K562 (cell line): ENCODE results near the gene HMG20B. TPM values are rescaled to one million over a fixed set of nuclear protein-coding genes. Genes with fewer than 3 reads are reported as not detected.
A peak's percentile ranks its signal among the peaks of the same experiment; 100 is the strongest.

Experiments
- ATAC-seq: fragments of 200-7000 bp; cut with Tn5 transposase; 3 replicates; pipeline ENCODE4 v1.9.1; 2020; ENCODE audit warnings: moderate library complexity
- BruUV-seq: library from RNA; stranded (reverse); fragments of 400-500 nt; replicated peaks from 2 replicates; lab custom pipeline; 2021; lab: Mats Ljungman, UMichigan
- CTCF ChIA-PET: fragments of 300-600 bp; formaldehyde crosslinking; extraction: SDS; loops from one replicate; lab custom pipeline; 2021; ENCODE audit warnings: low intra/inter-chr PET ratio; lab: Yijun Ruan, JAX
- POLR2A ChIA-PET: fragments of 300-600, 350-650 bp; sonication (Branson Sonifier 250); formaldehyde crosslinking; extraction: SDS; loops from one replicate; lab custom pipeline; 2021; ENCODE audit warnings: antibody characterized with exemption, inconsistent platforms; lab: Yijun Ruan, JAX
- DNase-seq, 4 experiments: peaks; one replicate each; pipeline versions ENCODE4 v3.0.0 to v3.0.0-alpha.2; 2011 to 2018; ENCODE audit warnings: low spot score in 3 of 4, mixed read lengths in 3 of 4; ENCODE audit errors: extremely low read depth in 1 of 4
- FAIRE-seq: peaks from 2 replicates; lab custom pipeline; 2011; peaks lifted over from hg19 to GRCh38; lab: Jason Lieb, UNC
- H2AFZ ChIP-seq: 2 replicates; pipeline ENCODE4 v1.6.0; 2011; ENCODE audit warnings: low read depth, low read length, control low read depth, inconsistent platforms
- H3K27ac ChIP-seq: fragments of 200-600 bp; 3 replicates; pipeline ENCODE4 v1.8.0; 2011; ENCODE audit warnings: low read depth, mild to moderate bottlenecking, control low read depth, inconsistent platforms, low read length, moderate library complexity, mixed read lengths; ENCODE audit errors: extremely low read depth
- H3K27me3 ChIP-seq, 2 experiments: fragments of 300-600 bp in 1 of 2; 2 replicates in 1 of 2; 3 replicates in 1 of 2; pipeline versions ENCODE4 v1.6.0 to v1.8.0; 2011; ENCODE audit warnings: inconsistent platforms in 2 of 2, low read length in 2 of 2, mild to moderate bottlenecking in 1 of 2, mixed read lengths in 1 of 2, moderate library complexity in 1 of 2; ENCODE audit not compliant: control insufficient read depth in 2 of 2, insufficient read depth in 2 of 2
- H3K36me3 ChIP-seq: fragments of 300-600 bp; 3 replicates; pipeline ENCODE4 v1.8.0; 2011; ENCODE audit warnings: mild to moderate bottlenecking, low read length, inconsistent platforms; ENCODE audit not compliant: control insufficient read depth, insufficient read depth
- H3K4me1 ChIP-seq, 2 experiments: fragments of 200-600 bp in 1 of 2; replicated peaks in 1 of 2; 2 replicates in 1 of 2; 3 replicates in 1 of 2; pipeline versions ENCODE4 v1.5.1 to v1.8.0; 2011; ENCODE audit warnings: inconsistent platforms in 2 of 2, low read length in 2 of 2, mild to moderate bottlenecking in 1 of 2, mixed read lengths in 1 of 2, moderate library complexity in 1 of 2; ENCODE audit not compliant: control insufficient read depth in 2 of 2, insufficient read depth in 2 of 2
- H3K4me2 ChIP-seq: 2 replicates; pipeline ENCODE4 v1.6.1; 2011; ENCODE audit warnings: low read length, control low read depth, inconsistent platforms, mixed read lengths; ENCODE audit not compliant: insufficient read depth
- H3K4me3 ChIP-seq: fragments of 200-600 bp; sonication (generic), shearing (Covaris generic); 2 replicates; pipeline ENCODE4 v1.5.1; 2016; ENCODE audit warnings: control low read depth, inconsistent platforms
- H3K79me2 ChIP-seq: fragments of 200-600 bp; 3 replicates; pipeline ENCODE4 v1.8.0; 2011; ENCODE audit warnings: low read length, inconsistent platforms; ENCODE audit not compliant: control insufficient read depth, insufficient read depth
- H3K9ac ChIP-seq, 2 experiments: 2 replicates each; pipeline versions ENCODE4 v1.6.0 to v1.6.1; 2011; ENCODE audit warnings: low read depth in 2 of 2, low read length in 2 of 2, control low read depth in 1 of 2, inconsistent platforms in 1 of 2, mild to moderate bottlenecking in 1 of 2, mixed read lengths in 1 of 2; ENCODE audit not compliant: insufficient read depth in 1 of 2
- H3K9me1 ChIP-seq: one replicate; pipeline ENCODE4 v1.6.0; 2011; ENCODE audit warnings: inconsistent platforms, mild to moderate bottlenecking, low read length, moderate library complexity; ENCODE audit not compliant: control insufficient read depth, insufficient read depth
- H3K9me3 ChIP-seq: replicated peaks from 2 replicates; pipeline ENCODE4 v1.5.1; 2011; ENCODE audit warnings: low read depth, low read length, inconsistent platforms; ENCODE audit not compliant: control insufficient read depth, insufficient read depth
- H4K20me1 ChIP-seq: replicated peaks from 2 replicates; pipeline ENCODE4 v1.6.1; 2011; ENCODE audit warnings: low read length, inconsistent platforms, mixed read lengths; ENCODE audit not compliant: control insufficient read depth, insufficient read depth
- CEBPG ChIP-seq, 3 experiments: fragments of 200-800 bp in 1 of 3; sonication (Bioruptor generic) in 1 of 3; sonication (generic) in 1 of 3; formaldehyde crosslinking in 1 of 3; IDR thresholded peaks in 2 of 3; conservative IDR thresholded peaks in 1 of 3; 2 replicates each; pipeline versions ENCODE4 v1.6.1 to v1.8.0; 2016 to 2022; ENCODE audit warnings: missing compliant biosample characterization in 2 of 3, missing genetic modification characterization in 2 of 3, mild to moderate bottlenecking in 1 of 3, missing genetic modification reagents in 1 of 3
- CXXC5 ChIP-seq: fragments of 250-450 bp; sonication (Bioruptor Pico); IDR thresholded peaks from 2 replicates; pipeline ENCODE4 v1.8.0; 2022; ENCODE audit warnings: inconsistent platforms, mild to moderate bottlenecking, moderate library complexity
- GABPB2 ChIP-seq: fragments of 250-450 bp; sonication (Bioruptor Pico); conservative IDR thresholded peaks from 2 replicates; pipeline ENCODE4 v1.5.1; 2021; ENCODE audit warnings: mild to moderate bottlenecking
- MITF ChIP-seq: IDR thresholded peaks from 2 replicates; pipeline ENCODE4 v1.6.1; 2014; ENCODE audit warnings: antibody characterized with exemption
- MXD1 ChIP-seq: fragments of 250-450 bp; sonication (Bioruptor Pico); IDR thresholded peaks from 2 replicates; pipeline ENCODE4 v1.8.0; 2021; ENCODE audit warnings: borderline replicate concordance, mild to moderate bottlenecking, moderate library complexity; ENCODE audit not compliant: poor library complexity, severe bottlenecking
- MYNN ChIP-seq, 2 experiments: sonication (generic); formaldehyde crosslinking in 1 of 2; IDR thresholded peaks; 2 replicates each; pipeline versions ENCODE4 v1.5.0 to v1.6.1; 2016 to 2020; ENCODE audit warnings: antibody characterized with exemption in 1 of 2, missing genetic modification reagents in 1 of 2
- NFE2L1 ChIP-seq: fragments of 450-650 bp; IDR thresholded peaks from 2 replicates; pipeline ENCODE4 v1.6.1; 2016; ENCODE audit warnings: missing genetic modification characterization, low read depth, mild to moderate bottlenecking, missing compliant biosample characterization, moderate library complexity, borderline replicate concordance
- POLR3G ChIP-seq: IDR thresholded peaks from 2 replicates; pipeline ENCODE4 v1.6.1; 2011; ENCODE audit not compliant: insufficient read length, insufficient replicate concordance; ENCODE audit errors: extremely low read depth
- SNRNP70 ChIP-seq: fragments of 200-400 bp; formaldehyde crosslinking; optimal IDR thresholded peaks from 2 replicates; pipeline ENCODE3; 2017; ENCODE audit warnings: low read depth, low read length
- SOX6 ChIP-seq: fragments of 450-650 bp; IDR thresholded peaks from 2 replicates; pipeline ENCODE4 v1.6.1; 2014; ENCODE audit warnings: mild to moderate bottlenecking
- TCF15 ChIP-seq: fragments of 250-450 bp; sonication (Bioruptor Pico); IDR thresholded peaks from 2 replicates; pipeline ENCODE4 v1.8.0; 2022; ENCODE audit warnings: moderate library complexity, mild to moderate bottlenecking, inconsistent platforms
- ZBTB7A ChIP-seq: IDR thresholded peaks from 2 replicates; pipeline ENCODE4 v1.6.1; 2011; ENCODE audit warnings: low read depth, mild to moderate bottlenecking, low read length, moderate library complexity, borderline replicate concordance; ENCODE audit not compliant: control insufficient read depth
- ZFP36 ChIP-seq: fragments of 150-350 bp; IDR thresholded peaks from 2 replicates; pipeline ENCODE4 v1.6.1; 2018; ENCODE audit warnings: low read length, low read depth; ENCODE audit not compliant: partially characterized antibody
- ZNF445 ChIP-seq: fragments of 250-450 bp; sonication (Bioruptor Pico); IDR thresholded peaks from 2 replicates; pipeline ENCODE4 v1.4.0; 2020; ENCODE audit warnings: low read depth, mild to moderate bottlenecking, moderate library complexity
- ZNF507 ChIP-seq: conservative IDR thresholded peaks from 2 replicates; pipeline ENCODE4 v1.6.1; 2017; ENCODE audit warnings: missing genetic modification characterization, missing compliant biosample characterization
- ZNF644 ChIP-seq: fragments of 200-800 bp; sonication (Bioruptor generic); IDR thresholded peaks from 2 replicates; pipeline ENCODE4 v1.6.1; 2016; ENCODE audit warnings: low read depth, missing genetic modification characterization, missing compliant biosample characterization
- ZNF695 ChIP-seq: fragments of 450-650 bp; formaldehyde crosslinking; IDR thresholded peaks from 2 replicates; pipeline ENCODE4 v1.4.0; 2020; ENCODE audit warnings: mild to moderate bottlenecking, moderate library complexity
- WGBS: fragments of 100-300 bp; shearing (Covaris generic); methylation state at CpG from one replicate; pipeline ENCODE4 v1.1.6; 2016; ENCODE audit warnings: low coverage, mixed read lengths; ENCODE audit not compliant: insufficient coverage; ENCODE audit errors: missing lambda C conversion rate; 5-methylcytosine and 5-hydroxymethylcytosine counted together
- in situ Hi-C: fragments of 300-500 bp; cut with MboI; formaldehyde crosslinking; loops from 4 replicates; pipeline ENCODE4 v1.15.0; 2018; ENCODE audit warnings: inconsistent platforms, mixed read lengths
- intact Hi-C: fragments of 100-400 bp; cut with micrococcal nuclease; formaldehyde crosslinking; loops from 2 replicates; pipeline ENCODE4 v1.14.2; 2022
- polyA plus RNA-seq, 8 experiments: library from polyadenylated mRNA; depleted of rRNA in 4 of 8; stranded (reverse) in 5 of 8; unstranded in 3 of 8; fragments of >200 nt; fragmentation: Nextera tagmentation in 2 of 8; fragmentation: Illumina TruSeq in 1 of 8; extraction: Ambion mirVana in 2 of 8; extraction: Trizol in 1 of 8; gene quantifications; 2 replicates each; pipeline versions ENCODE4 v1.2.1 to v1.2.3, GENCODE V29; 2011 to 2014; ENCODE audit warnings: inconsistent platforms in 1 of 8, missing spikeins in 1 of 8
- total RNA-seq, 7 experiments: library from RNA; depleted of rRNA in 6 of 7; stranded (reverse); fragments of >200 nt in 6 of 7; fragmentation: Illumina TruSeq in 2 of 7; extraction: Trizol in 2 of 7; gene quantifications; 2 replicates each; pipeline versions ENCODE4 v1.2.1 to v1.2.3, GENCODE V29; 2011 to 2021; ENCODE audit warnings: low replicate concordance in 1 of 7

HMG20B gene
- total and polyA plus RNA-seq, 9 of the 15 experiments (the other 6 are each of a cell fraction or from before 2014, with no cell fraction given) = 0.35 to 172 (median 38.6) TPM

GRCh38 chr19:3608079-3608641, 35.4 kb downstream of the HMG20B start (continued):
- no peak for TF ChIP-seq CEBPG (CRISPR knock-in tag; IDR thresholded peaks at IDR 0.05)
- no peak for TF ChIP-seq CEBPG (tag; conservative IDR thresholded peaks at IDR 0.05 in 1 of 2, IDR thresholded peaks at IDR 0.05 in 1 of 2)
- TF ChIP-seq MXD1 (CRISPR knock-in tag) = no peak
- peak; percentile 86 for TF ChIP-seq SOX6
- TF ChIP-seq GABPB2 (CRISPR knock-in tag) = no peak

GRCh38 chr19:3608750-3609322, 36.1 kb downstream of the HMG20B start:
- Histone ChIP-seq H3K27me3 (no peaks in the 10 kb centered on the region), H3K9me1 (no peaks in the 10 kb centered on the region), H3K79me2 (peaks cover 48% of the 10 kb centered on the region), H3K27ac (peak overlapping the region; percentile 98), H3K36me3 (peaks cover 49% of the 10 kb centered on the region), H3K4me2 (peak overlapping the region; percentile 91), H3K9ac (peak overlapping the region; percentile 87 to 92; a peak in 3 of 4 replicates), H3K9me3 (no peaks in the 10 kb centered on the region; the same call in 1 of the 2 replicates), H3K4me1 (peaks cover 42 to 98% of the 10 kb centered on the region in 2 experiments), H2AFZ (no peak overlapping the region; the same call in 1 of the 2 replicates), H3K4me3 (no peak overlapping the region), H4K20me1 (no peaks in the 10 kb centered on the region)
- DNase-seq (peak; percentile 49 to 88 (median 66)), ATAC-seq (peak; percentile 4; the same call in 2 of the 3 replicates), FAIRE-seq (no peak)
- ChIA-PET CTCF (no interaction called here), POLR2A (interaction anchor here (0.5 to 4.0 kb wide), 11 partner anchors 14 to 498 kb away, joined by 3 to 29 read pairs (median 4); partner anchors contain the start of gene MFSD12)
- intact Hi-C loops = loop anchor here (10.0 kb wide), 1 partner anchor 64 kb away; no protein-coding TSS in a partner anchor
- no TSS peak for BruUV-seq
- in situ Hi-C loops = no loop called here
- 34% methylated on average over 17 of the region's 21 CpGs for WGBS
- TF ChIP-seq ZNF445 (CRISPR knock-in tag) = no peak
- TF ChIP-seq ZNF644 (tag) = no peak
- TF ChIP-seq ZNF695 (CRISPR knock-in tag) = no peak
- no peak for TF ChIP-seq MYNN (IDR thresholded peaks at IDR 0.05)
- no peak for TF ChIP-seq MYNN (CRISPR knock-in tag; IDR thresholded peaks at IDR 0.05)
- TF ChIP-seq ZFP36 = peak; percentile 74
- TF ChIP-seq CXXC5 = no peak
- no peak for TF ChIP-seq POLR3G
- TF ChIP-seq NFE2L1 = no peak
- TF ChIP-seq ZBTB7A = peak; percentile 94
- TF ChIP-seq MITF = no peak
- no peak for TF ChIP-seq SNRNP70
- TF ChIP-seq TCF15 (CRISPR knock-in tag) = no peak
- TF ChIP-seq ZNF507 (tag) = no peak
